Left kidney (tissue), 2 donors: ENCODE measurements around the gene LAG3. TPM values are rescaled to one million over a fixed set of nuclear protein-coding genes. Genes with fewer than 3 reads are reported as not detected.

ENCODE experiments used
- DNase-seq: peaks from one replicate; pipeline ENCODE4 v3.0.0-alpha.2; 2013
- polyA plus RNA-seq: library from polyadenylated mRNA; unstranded; fragments of 120-200 nt; gene quantifications from one replicate; pipeline ENCODE4 v1.2.1, GENCODE V29; 2013; ENCODE audit not compliant: insufficient read length

LAG3 gene
- polyA plus RNA-seq, 1 donor = 1.9 TPM

DNA sequence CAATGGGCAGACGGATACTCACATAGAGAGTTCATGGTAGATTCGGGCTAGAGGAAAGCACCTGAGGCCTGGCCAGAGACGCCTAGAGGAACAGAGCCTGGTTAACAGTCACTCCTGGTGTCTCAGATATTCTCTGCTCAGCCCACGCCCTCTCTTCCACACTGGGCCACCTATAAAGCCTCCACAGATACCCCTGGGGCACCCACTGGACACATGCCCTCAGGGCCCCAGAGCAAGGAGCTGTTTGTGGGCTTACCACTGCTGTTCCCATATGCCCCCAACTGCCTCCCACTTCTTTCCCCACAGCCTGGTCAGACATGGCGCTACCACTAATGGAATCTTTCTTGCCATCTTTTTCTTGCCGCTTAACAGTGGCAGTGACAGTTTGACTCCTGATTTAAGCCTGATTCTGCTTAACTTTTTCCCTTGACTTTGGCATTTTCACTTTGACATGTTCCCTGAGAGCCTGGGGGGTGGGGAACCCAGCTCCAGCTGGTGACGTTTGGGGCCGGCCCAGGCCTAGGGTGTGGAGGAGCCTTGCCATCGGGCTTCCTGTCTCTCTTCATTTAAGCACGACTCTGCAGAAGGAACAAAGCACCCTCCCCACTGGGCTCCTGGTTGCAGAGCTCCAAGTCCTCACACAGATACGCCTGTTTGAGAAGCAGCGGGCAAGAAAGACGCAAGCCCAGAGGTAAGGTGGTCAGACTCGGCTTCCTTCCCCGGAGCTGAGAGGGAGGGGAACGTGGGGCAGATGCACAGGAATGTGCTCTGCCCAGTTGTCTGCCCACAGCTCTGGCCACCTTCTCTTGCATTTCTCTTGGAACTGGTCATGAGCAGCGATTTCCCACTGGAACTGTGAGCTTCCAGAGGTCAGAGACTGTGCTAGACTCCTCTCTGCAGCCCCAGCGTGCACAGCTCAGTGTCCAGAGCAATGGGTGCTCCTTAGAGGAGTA is 16.9 kb downstream of the LAG3 start, which contains the start of gene CD4:
CD4 (plus strand) TSS at position 557 of the 953 bp plus-strand sequence. CDS start 10,611 bp downstream, outside the sequence.
- DNase-seq = peak; percentile 13

DNA sequence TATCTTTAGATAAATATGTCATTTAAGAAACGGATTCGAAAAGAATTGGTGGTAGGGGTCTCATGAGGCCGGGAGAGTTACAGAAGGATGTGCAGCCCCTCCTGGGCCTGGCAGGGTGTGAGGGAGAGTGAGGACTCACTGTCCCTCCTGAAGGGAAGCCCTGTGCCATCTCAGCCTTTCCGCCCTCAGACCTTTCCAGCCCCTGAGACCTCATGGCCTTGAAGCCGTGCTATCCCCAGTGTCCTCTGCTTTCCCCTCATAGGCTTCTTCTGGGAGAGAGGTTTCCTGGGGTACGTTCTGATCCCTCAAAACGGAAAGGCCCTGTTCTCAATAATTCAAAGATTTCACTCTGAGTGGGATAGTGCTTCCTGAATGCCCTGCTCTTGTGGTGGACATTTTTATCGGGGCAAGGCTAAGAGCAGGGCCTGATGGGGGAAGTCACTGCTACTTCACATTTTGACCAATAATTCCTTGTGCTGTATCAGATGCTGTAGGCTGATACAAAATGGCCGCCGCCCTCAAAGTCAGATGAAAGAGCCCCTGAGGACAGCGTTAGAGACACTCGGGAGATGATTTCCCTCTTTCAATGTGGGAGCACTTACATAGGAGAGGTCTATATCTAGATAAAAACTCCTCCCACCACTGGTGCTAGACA is 18.3 kb downstream of the LAG3 start:
- DNase-seq = no peak

DNA sequence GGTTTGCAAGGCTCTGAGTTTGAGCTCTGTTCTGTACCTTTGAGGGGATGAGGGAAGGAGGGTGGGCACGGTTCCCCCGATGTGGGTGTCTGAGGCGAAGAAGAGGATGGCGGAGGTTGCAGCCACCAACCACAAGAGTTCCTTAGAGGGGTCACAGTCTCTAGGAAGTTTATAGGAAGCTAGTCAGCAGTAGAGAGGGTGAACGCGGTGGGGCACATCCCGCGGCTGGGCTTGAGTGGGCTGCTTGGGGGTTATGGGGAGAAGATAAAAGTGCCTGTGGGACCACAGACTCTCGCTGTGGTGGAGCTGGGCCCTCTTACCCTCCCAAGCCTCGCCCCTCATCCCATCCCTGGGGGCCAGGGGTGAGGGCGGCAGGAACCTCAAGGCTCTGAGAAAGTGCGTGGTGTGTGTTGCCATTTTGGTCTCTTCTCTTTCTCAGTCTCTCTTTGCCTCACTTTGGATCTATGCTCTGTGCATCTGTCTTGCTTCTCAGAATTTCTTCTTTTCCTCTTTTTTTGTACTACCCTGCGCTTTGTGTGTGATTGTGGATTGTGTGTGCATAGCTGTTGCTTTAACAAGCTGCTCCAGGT is 19.7 kb downstream of the LAG3 start:
- DNase-seq = no peak

DNA sequence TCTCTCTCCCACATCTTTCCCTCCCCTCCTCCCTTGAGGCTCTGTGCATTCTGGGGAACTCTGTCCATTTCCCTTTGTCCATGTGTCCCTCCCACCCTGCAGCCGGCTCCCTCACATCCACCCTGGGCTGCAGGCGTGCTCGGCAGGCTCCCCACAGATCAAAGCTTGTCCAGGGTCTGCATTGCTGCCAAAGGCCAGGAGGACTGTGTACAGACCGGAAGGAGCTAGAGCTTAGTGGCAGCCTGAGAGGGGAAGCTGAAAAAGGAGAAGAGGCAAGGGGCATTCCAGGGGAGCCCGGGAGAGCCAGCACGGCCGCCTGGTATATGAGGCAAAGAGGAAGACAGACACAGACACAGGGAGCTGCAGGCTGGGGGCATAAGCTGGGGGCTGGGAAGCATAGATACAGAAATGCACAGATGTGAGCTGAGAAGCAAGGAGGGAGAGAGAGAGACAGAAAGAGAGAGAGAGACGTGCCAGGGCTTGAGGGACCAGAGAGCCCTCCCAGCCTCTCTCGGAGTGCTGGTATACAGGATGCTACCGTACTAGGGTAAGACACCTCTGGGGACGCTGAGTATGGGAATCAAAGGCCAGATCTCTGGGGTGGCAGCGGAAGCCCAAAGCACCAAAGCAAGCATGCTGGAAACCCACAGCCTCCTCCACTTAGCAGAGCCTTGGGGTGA is 20.3 kb downstream of the LAG3 start:
- peak; percentile 41 for DNase-seq

DNA sequence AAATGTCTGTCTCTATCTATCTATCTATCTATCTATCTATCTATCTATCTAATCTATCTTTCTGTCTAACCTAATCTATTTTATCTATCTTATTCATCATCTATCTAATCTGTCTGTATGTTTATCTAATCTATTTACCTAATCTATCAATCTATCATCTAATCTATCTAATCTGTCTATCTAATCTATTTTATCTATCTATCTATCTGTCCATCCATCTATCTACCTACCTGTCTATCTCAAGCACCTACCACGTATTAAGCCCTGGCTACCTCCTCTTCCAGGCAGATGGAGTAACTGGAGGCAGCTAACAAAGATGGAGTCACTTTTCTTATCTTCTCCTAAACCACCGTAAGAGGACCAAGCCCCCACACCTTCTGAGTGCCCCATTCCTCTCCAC is 22.8 kb downstream of the LAG3 start:
- DNase-seq = no peak

DNA sequence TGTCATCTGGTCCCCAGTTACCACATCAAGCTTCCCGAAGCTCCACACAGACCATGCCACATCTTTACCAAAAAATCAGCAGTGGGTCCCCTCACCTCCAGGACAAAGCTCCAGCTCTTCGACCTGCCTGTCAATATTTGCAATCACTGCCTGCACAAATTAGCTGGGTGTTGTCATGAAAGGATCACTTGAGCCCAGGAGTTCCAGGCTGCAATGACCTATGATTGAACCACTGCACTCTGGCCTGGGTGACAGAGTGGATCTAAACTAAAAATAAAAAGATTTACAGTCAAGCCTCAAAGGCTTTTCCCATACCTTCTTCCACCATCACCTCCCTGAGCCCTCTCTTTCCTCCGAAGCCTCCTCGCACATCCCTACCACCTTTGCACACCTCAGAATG is 24.3 kb downstream of the LAG3 start:
- no peak for DNase-seq

DNA sequence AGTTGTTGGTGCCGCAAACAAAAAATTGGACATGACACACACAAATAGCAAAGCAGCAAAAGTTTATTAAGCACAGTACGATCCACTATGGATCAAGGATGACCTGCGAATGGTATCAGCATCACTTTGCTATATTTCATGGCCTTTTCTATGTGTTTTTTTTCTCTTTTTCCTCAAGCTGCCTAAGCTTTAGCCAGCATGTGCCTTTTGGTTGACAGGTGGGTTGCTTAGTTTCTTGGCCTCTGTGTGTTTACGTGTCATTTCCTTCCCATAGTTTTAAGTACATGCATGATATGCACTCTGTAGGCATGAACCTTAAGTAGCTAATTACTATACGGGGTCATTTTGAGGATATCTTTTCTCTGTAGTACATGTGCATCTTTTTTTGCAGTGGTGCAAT is 26.8 kb downstream of the LAG3 start:
- DNase-seq = no peak

DNA sequence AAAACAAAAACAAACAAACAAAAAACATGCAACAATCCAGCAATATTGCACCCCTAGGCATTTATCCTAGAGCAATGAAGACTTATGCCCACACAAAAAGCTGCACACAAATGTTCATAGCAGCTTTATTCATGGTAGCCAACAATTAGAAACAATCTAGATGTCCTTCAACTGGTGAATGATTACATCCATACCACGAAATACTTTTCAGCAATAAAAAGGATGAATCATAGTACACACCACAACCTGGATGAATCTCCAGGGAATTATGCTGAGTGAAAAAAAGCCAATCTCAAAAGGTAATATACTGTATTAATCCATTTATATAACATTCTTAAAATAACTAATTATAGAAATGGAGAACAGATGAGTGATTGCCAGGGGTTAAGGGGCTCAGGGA is 34.9 kb downstream of the LAG3 start:
- no peak for DNase-seq

DNA sequence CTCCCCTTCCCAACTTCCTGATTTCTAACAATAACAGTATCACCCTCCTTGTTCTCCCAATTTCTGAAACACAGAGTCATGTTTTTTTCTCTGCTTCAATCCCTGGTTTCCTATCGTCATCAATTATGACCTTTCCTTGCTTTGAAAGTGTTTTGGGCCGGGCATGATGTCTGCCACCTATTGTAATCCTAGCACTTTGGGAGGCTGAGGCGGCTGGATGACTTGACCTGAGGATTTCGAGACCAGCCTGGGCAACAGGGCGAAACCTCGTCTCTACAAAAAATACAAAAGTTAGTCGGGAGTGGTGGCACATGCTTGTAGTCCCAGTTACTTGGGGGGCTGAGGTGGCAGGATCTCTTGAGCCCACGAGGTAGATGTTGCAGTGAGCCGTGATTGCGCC is 36.7 kb downstream of the LAG3 start:
- DNase-seq = no peak

DNA sequence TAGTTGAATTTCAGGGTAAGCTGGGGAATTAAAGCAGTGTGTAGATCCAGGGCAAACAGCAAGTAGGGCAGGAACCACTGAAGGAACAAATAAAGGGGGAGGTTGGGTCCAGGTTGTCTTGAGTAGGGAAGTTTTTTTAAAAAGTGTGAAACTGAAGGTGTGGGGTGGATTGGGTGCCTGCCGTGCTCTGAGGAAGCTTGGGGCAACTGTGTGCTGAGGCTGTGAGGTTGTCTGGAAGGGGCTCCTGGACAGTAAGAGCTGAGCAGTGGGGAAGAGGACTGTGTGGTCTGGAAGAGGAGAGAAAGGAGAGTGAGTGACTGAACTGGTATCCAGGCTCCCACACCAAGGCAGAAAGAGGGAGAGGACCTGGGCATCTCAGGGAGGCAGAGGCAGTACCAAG is 38.4 kb downstream of the LAG3 start:
- no peak for DNase-seq

DNA sequence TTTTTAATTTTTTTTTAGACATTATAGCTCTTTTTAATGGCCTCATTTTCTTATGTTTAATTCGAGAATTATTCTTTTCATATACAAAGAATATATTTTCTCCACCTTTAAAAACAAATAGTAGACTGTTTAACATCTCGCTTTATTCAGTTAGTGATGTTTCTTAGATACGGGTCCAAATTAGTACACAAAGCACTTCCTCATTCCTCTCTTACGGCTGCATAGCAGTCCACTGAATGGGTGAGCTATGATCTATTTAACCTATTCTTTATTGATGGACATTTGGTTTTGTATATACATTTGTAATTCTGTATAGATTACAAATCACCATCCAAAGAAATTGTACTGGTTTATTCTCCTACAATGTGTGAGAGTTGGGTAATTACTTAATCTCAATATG is 41.0 kb downstream of the LAG3 start:
- no peak for DNase-seq

DNA sequence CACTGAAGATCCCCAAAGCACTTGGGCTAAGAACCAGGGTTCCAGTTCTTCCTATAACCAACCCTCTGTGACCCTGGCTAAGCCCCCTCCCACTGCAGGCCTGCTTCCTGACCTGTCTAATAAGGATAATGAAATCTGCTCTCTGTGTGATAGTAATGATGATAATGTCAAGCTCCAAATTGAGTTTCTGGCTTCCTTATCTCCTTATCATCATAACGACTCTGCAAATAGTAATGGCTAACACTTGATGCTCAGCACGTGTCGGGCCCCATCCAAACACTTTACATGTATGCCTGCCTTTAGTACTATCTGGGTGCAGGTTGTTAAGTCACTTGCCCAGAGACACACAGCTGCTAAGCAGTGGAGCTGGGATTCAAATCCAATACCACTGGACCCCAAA is 44.3 kb downstream of the LAG3 start:
- DNase-seq = no peak

DNA sequence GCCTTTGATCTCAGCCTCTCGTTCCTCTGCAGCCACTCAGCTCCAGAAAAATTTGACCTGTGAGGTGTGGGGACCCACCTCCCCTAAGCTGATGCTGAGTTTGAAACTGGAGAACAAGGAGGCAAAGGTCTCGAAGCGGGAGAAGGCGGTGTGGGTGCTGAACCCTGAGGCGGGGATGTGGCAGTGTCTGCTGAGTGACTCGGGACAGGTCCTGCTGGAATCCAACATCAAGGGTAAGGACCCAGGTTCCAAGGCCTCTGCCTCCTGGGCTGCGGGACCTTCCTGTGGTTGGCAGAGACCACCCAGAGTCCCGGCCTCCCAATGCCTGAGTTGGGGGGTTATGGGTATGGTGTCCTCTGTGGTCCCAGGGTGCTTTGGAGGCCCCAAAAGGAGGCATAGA is 44.8 kb downstream of the LAG3 start:
- no peak for DNase-seq

DNA sequence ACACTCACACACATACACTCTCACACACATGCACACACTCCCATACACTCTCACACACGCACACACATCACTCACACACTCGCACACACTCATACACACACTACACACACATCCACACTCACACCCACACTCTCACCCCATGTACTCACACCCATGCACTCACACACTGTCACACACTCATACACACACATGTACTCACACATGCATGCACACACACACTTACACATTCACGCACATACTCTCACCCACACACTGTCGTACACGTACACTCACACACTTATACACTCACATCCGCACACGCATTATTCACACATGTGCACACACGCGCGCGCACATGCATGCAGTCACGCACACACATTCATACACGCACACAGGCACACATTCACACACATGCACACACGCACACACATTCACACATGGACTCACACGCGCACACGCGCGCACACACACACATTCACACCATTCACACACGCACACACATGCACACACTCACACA is 45.4 kb downstream of the LAG3 start:
- DNase-seq = no peak

DNA sequence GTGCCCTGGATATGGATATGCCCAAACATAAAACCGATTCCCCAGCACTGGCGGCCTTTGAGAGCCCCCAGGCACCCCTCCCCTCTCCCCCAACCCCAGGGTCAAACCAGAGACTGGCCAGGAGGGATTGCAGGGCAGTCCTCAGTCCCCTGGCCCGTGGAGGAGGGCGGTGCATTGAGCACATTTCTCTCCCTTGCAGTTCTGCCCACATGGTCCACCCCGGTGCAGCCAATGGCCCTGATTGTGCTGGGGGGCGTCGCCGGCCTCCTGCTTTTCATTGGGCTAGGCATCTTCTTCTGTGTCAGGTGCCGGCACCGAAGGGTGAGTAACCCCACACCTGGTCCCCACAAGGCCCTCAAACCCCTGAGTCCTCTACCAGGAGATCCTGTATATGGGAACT is 45.9 kb downstream of the LAG3 start:
- no peak for DNase-seq

DNA sequence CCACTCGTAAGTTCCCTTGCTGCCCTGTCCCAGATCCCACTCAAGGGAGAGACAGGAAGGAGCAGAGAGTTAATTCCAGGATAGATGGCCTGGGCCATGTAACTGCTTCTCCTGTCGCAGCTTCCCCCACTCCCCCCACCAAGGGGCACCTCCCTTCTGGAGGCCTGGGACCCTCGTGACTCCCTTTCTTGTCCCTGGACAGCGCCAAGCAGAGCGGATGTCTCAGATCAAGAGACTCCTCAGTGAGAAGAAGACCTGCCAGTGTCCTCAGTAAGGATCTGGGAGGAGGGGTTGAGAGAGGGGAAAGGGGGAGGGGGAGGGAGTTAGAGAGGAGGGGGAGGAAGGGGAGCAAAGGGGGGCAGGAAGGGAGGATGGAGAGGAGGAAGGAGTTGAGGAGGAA is 46.3 kb downstream of the LAG3 start:
- DNase-seq = no peak

DNA sequence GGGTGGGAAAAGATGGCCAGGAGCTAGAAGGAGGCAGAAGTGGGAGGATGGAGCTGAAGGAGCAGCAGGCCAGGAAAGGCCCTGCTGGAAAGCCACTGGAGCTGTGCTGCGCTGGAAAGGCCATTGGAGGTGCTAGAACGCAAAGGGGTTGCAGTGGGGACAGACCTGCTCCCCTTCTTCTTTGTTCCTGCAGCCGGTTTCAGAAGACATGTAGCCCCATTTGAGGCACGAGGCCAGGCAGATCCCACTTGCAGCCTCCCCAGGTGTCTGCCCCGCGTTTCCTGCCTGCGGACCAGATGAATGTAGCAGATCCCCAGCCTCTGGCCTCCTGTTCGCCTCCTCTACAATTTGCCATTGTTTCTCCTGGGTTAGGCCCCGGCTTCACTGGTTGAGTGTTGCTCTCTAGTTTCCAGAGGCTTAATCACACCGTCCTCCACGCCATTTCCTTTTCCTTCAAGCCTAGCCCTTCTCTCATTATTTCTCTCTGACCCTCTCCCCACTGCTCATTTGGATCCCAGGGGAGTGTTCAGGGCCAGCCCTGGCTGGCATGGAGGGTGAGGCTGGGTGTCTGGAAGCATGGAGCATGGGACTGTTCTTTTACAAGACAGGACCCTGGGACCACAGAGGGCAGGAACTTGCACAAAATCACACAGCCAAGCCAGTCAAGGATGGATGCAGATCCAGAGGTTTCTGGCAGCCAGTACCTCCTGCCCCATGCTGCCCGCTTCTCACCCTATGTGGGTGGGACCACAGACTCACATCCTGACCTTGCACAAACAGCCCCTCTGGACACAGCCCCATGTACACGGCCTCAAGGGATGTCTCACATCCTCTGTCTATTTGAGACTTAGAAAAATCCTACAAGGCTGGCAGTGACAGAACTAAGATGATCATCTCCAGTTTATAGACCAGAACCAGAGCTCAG is 47.0 kb downstream of the LAG3 start:
- no peak for DNase-seq

DNA sequence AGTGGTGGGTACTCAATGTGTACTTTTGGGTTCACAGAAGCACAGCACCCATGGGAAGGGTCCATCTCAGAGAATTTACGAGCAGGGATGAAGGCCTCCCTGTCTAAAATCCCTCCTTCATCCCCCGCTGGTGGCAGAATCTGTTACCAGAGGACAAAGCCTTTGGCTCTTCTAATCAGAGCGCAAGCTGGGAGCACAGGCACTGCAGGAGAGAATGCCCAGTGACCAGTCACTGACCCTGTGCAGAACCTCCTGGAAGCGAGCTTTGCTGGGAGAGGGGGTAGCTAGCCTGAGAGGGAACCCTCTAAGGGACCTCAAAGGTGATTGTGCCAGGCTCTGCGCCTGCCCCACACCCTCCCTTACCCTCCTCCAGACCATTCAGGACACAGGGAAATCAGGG is 47.8 kb downstream of the LAG3 start:
- no peak for DNase-seq

DNA sequence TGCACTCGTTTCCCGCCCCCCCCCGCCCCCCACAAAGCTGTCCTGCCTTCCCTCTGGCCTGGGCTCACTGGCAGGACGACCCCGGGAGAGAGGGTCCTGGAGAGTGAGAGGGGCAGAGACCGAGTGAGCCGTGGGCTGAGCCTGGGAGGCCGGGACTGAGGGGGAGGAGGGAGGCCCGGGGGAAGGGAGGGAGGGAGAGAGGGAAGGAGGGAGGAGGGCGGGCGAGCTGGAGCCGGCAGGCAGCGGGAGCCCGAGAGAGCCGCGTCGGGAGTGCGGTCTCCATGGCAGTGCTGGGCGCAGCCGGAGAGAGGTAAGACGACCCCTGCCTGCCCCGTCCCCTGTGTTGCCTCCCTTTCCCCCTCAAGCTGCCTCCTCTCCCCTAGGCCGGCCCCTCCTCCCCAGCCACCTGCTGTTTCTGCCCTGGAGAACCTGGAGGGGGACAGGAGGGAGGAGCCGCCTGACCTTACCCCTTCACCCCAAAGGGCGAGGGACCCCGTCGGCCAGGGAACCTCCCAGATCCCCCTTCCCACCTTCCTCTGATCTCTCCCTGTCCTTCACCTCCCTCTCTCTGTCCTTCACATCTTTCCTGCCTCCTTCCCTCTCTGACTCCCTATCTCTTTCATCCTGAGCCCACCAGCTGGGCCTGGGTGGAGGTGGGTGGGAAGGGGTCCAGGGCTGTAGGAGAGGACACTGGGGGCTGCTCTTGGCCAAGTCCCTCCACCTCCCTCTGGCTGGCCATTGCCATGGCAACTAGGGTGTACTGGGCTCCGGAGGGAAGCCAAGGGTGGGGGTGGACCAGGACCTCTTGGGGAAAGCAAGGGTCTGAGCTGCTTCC is 49.5 kb downstream of the LAG3 start, which contains the start of gene GPR162:
GPR162 (plus strand) TSS at position 231 of the 835 bp plus-strand sequence. CDS start 2,078 bp downstream, outside the sequence.
- DNase-seq = peak; percentile 90
